GM23248 (cell line): ENCODE data around the gene INPP1. TPM values are rescaled to one million over a fixed set of nuclear protein-coding genes. Genes with fewer than 3 reads are reported as not detected.

ENCODE experiments used
- DNase-seq: peaks from one replicate; pipeline ENCODE4 v3.0.0-alpha.2; 2015
- H2AFZ ChIP-seq: fragments of 200-600 bp; sonication (generic); 2 replicates; pipeline ENCODE4 v1.6.1; 2016; ENCODE audit warnings: antibody characterized with exemption
- H3F3A ChIP-seq: fragments of 200-600 bp; sonication (generic); 2 replicates; pipeline ENCODE4 v1.6.1; 2016; ENCODE audit warnings: mild to moderate bottlenecking, antibody characterized with exemption, mixed run types; ENCODE audit not compliant: insufficient read depth
- H3K27ac ChIP-seq: fragments of 200-600 bp; sonication (generic); 2 replicates; pipeline ENCODE4 v1.5.1; 2016; ENCODE audit warnings: mild to moderate bottlenecking
- H3K27me3 ChIP-seq: fragments of 200-600 bp; sonication (generic); replicated peaks from 2 replicates; pipeline ENCODE4 v1.6.1; 2016; ENCODE audit warnings: mild to moderate bottlenecking; ENCODE audit not compliant: insufficient read depth
- H3K36me3 ChIP-seq: fragments of 200-600 bp; sonication (generic); 2 replicates; pipeline ENCODE4 v1.6.1; 2016; ENCODE audit warnings: low read depth, mild to moderate bottlenecking
- H3K4me1 ChIP-seq: fragments of 200-600 bp; sonication (generic); 2 replicates; pipeline ENCODE4 v1.6.1; 2016; ENCODE audit warnings: mild to moderate bottlenecking; ENCODE audit not compliant: insufficient read depth
- H3K4me2 ChIP-seq: fragments of 200-600 bp; sonication (generic); one replicate; pipeline ENCODE4 v1.6.1; 2016; ENCODE audit warnings: mild to moderate bottlenecking; ENCODE audit not compliant: unreplicated experiment
- H3K4me3 ChIP-seq: fragments of 200-600 bp; sonication (generic); 2 replicates; pipeline ENCODE4 v1.5.1; 2016; ENCODE audit warnings: mild to moderate bottlenecking
- H3K79me2 ChIP-seq: fragments of 200-600 bp; sonication (generic); 2 replicates; pipeline ENCODE4 v1.6.1; 2016; ENCODE audit warnings: mild to moderate bottlenecking; ENCODE audit not compliant: insufficient read depth
- H3K9ac ChIP-seq: fragments of 200-600 bp; sonication (generic); 2 replicates; pipeline ENCODE4 v1.6.1; 2016; ENCODE audit warnings: mild to moderate bottlenecking
- H3K9me2 ChIP-seq: fragments of 200-600 bp; sonication (generic); 2 replicates; pipeline ENCODE4 v1.6.1; 2016; ENCODE audit warnings: mixed run types, mild to moderate bottlenecking, moderate library complexity; ENCODE audit not compliant: insufficient read depth
- H3K9me3 ChIP-seq: fragments of 200-600 bp; sonication (generic); one replicate; pipeline ENCODE4 v1.6.1; 2017; ENCODE audit warnings: low read depth
- H4K20me1 ChIP-seq: fragments of 200-600 bp; sonication (generic); 2 replicates; pipeline ENCODE4 v1.6.0; 2016; ENCODE audit not compliant: insufficient read depth
- EZH2 ChIP-seq: fragments of 200-600 bp; sonication (generic); IDR thresholded peaks from 2 replicates; pipeline ENCODE4 v1.6.1; 2018; ENCODE audit warnings: antibody characterized with exemption, mild to moderate bottlenecking; ENCODE audit not compliant: insufficient read depth, poor library complexity, severe bottlenecking
- EZH2phosphoT487 ChIP-seq: fragments of 200-600 bp; sonication (generic); IDR thresholded peaks from 2 replicates; pipeline ENCODE4 v1.6.1; 2018; ENCODE audit warnings: antibody characterized with exemption, moderate library complexity, mild to moderate bottlenecking, low read depth; ENCODE audit not compliant: insufficient read depth
- WGBS, 2 experiments: methylation state at CpG; one replicate each; pipeline ENCODE4 v1.1.6; 2015 to 2017; ENCODE audit warnings: low lambda C conversion rate in 2 of 2, low coverage in 1 of 2; ENCODE audit errors: missing lambda C conversion rate in 2 of 2; 5-methylcytosine and 5-hydroxymethylcytosine counted together
- in situ Hi-C: fragments of 300-500 bp; cut with MboI; formaldehyde crosslinking; loops from 2 replicates; pipeline ENCODE4 v1.15.0; 2020
- polyA plus RNA-seq: library from polyadenylated mRNA; unstranded; fragments of >200 nt; fragmentation: Nextera tagmentation; extraction: Ambion mirVana; gene quantifications from 2 replicates; pipeline ENCODE4 v1.2.1, GENCODE V29; 2016
- total RNA-seq: library from RNA; depleted of rRNA; stranded (reverse); fragments of >200 nt; shearing (Covaris generic); gene quantifications from 2 replicates; pipeline ENCODE4 v1.2.3, GENCODE V29; 2014

Gene INPP1
- total and polyA plus RNA-seq, 2 experiments from 2014 or later: 7.1 to 28.7 TPM

- peak within 1 kb of the TSS; percentile 93 for H2AFZ ChIP-seq
- H3K27me3 ChIP-seq: no peaks in the 10 kb centered on the region
- H3K36me3 ChIP-seq: no peaks in the 10 kb centered on the region
- TF ChIP-seq EZH2phosphoT487: no peak
- no peak for TF ChIP-seq EZH2
- peaks cover 29% of the 10 kb centered on the region for H3K4me1 ChIP-seq
- 1 to 3% methylated on average over 44 to 50 of the region's 50 CpGs for WGBS, 2 experiments
- peak within 1 kb of the TSS; percentile 87 for H3K4me2 ChIP-seq
- no peaks in the 10 kb centered on the region for H3K9me3 ChIP-seq
- H3F3A ChIP-seq: peaks cover 17% of the 10 kb centered on the region
- H4K20me1 ChIP-seq: no peaks in the 10 kb centered on the region
- H3K4me3 ChIP-seq: peak within 1 kb of the TSS; percentile 86
- H3K27ac ChIP-seq: peak within 1 kb of the TSS; percentile 55
- H3K9ac ChIP-seq: peak within 1 kb of the TSS; percentile 83
- DNase-seq: peak; percentile 99
- in situ Hi-C loops: no loop called here
- H3K79me2 ChIP-seq: peaks cover 37% of the 10 kb centered on the region
- H3K9me2 ChIP-seq: no peaks in the 10 kb centered on the region
These were observed 23.6 kb upstream of the INPP1 start, which contains the start of gene HIBCH for GRCh38 chr2:190319555-190320498. Gene HIBCH, minus strand, starts transcription at chr2:190319826. Its CDS starts 76 bp downstream, at chr2:190319750.

- Histone ChIP-seq H3K9me3 (no peaks in the 10 kb centered on the region), H3K9ac (0 out of 2 replicates have a peak overlapping the region, but pooled peaks have one; percentile 83), H3K4me3 (no peak overlapping the region), H4K20me1 (no peaks in the 10 kb centered on the region), H3F3A (peaks cover 11% of the 10 kb centered on the region), H2AFZ (peak overlapping the region; percentile 93), H3K27ac (no peak overlapping the region), H3K4me1 (peaks cover 21% of the 10 kb centered on the region), H3K79me2 (peaks cover 31% of the 10 kb centered on the region), H3K9me2 (no peaks in the 10 kb centered on the region), H3K27me3 (no peaks in the 10 kb centered on the region), H3K36me3 (no peaks in the 10 kb centered on the region), H3K4me2 (peak overlapping the region; percentile 87)
- in situ Hi-C loops: no loop called here
- DNase-seq: no peak
- 98 to 99% methylated on average over 4 of the region's 4 CpGs for WGBS, 2 experiments
- TF ChIP-seq EZH2 (no peak), EZH2phosphoT487 (no peak)
These were observed 22.7 kb upstream of the INPP1 start for GRCh38 chr2:190320696-190321095.

- no peak for DNase-seq
- Histone ChIP-seq H3K9ac (no peak overlapping the region), H2AFZ (no peak overlapping the region), H3K27ac (no peak overlapping the region), H3K4me2 (no peak overlapping the region), H3F3A (peaks cover 11% of the 10 kb centered on the region), H3K9me3 (no peaks in the 10 kb centered on the region), H3K36me3 (no peaks in the 10 kb centered on the region), H3K27me3 (no peaks in the 10 kb centered on the region), H3K79me2 (peaks cover 8% of the 10 kb centered on the region), H3K4me3 (no peak overlapping the region), H3K9me2 (no peaks in the 10 kb centered on the region), H4K20me1 (no peaks in the 10 kb centered on the region), H3K4me1 (peaks cover 11% of the 10 kb centered on the region)
- in situ Hi-C loops: no loop called here
- no peak for TF ChIP-seq EZH2
- no peak for TF ChIP-seq EZH2phosphoT487
These were observed 20.0 kb upstream of the INPP1 start for GRCh38 chr2:190323406-190323805.

- H3K4me2 ChIP-seq: no peak overlapping the region
- H3K27me3 ChIP-seq: no peaks in the 10 kb centered on the region
- no peaks in the 10 kb centered on the region for H3K36me3 ChIP-seq
- H3K9me3 ChIP-seq: no peaks in the 10 kb centered on the region
- DNase-seq: no peak
- no peak overlapping the region for H2AFZ ChIP-seq
- no peak overlapping the region for H3K9ac ChIP-seq
- H3K27ac ChIP-seq: no peak overlapping the region
- H3K79me2 ChIP-seq: no peaks in the 10 kb centered on the region
- H3K9me2 ChIP-seq: no peaks in the 10 kb centered on the region
- H3K4me1 ChIP-seq: peaks cover 1% of the 10 kb centered on the region; the same call in 1 of the 2 replicates
- in situ Hi-C loops: no loop called here
- no peaks in the 10 kb centered on the region for H4K20me1 ChIP-seq
- peaks cover 4% of the 10 kb centered on the region for H3F3A ChIP-seq
- TF ChIP-seq EZH2phosphoT487 (no peak), EZH2 (no peak)
- no peak overlapping the region for H3K4me3 ChIP-seq
- WGBS, 2 experiments: 17 to 38% methylated on average over 2 of the region's 2 CpGs
These were observed 17.8 kb upstream of the INPP1 start for GRCh38 chr2:190325588-190325987.
